Liver (tissue), 9 donors: ENCODE data around the gene RAB32. TPM values are rescaled to one million over a fixed set of nuclear protein-coding genes. Genes with fewer than 3 reads are reported as not detected.

Experiments used
- DNase-seq: peaks from one replicate; pipeline ENCODE4 v3.0.0-alpha.2; 2017; ENCODE audit warnings: low spot score
- H3K27ac ChIP-seq, 2 donors: one replicate each; pipeline ENCODE4 v1.7.0; 2013; ENCODE audit warnings: inconsistent platforms in 2 of 2, low read length in 2 of 2, control low read depth in 1 of 2, low read depth in 1 of 2, mild to moderate bottlenecking in 1 of 2
- H3K27me3 ChIP-seq, 4 donors: one replicate each; pipeline versions ENCODE4 v1.6.1 to v1.7.0; 2013; ENCODE audit warnings: low read length in 3 of 4, inconsistent platforms in 1 of 4, mild to moderate bottlenecking in 1 of 4, moderate library complexity in 1 of 4; ENCODE audit not compliant: control insufficient read depth in 4 of 4, insufficient read depth in 4 of 4
- H3K36me3 ChIP-seq, 4 donors: one replicate each; pipeline versions ENCODE4 v1.6.1 to v1.7.0; 2013; ENCODE audit warnings: low read length in 3 of 4, mild to moderate bottlenecking in 3 of 4, low read depth in 1 of 4, moderate library complexity in 1 of 4; ENCODE audit not compliant: control insufficient read depth in 4 of 4, insufficient read depth in 3 of 4
- H3K4me1 ChIP-seq, 4 donors: one replicate each; pipeline versions ENCODE4 v1.6.1 to v1.7.0; 2013; ENCODE audit warnings: low read length in 3 of 4, mild to moderate bottlenecking in 3 of 4, moderate library complexity in 1 of 4; ENCODE audit not compliant: control insufficient read depth in 4 of 4, insufficient read depth in 4 of 4
- H3K4me3 ChIP-seq, 3 donors: one replicate each; pipeline versions ENCODE4 v1.6.1 to v1.7.0; 2013; ENCODE audit warnings: low read length in 3 of 3, control low read depth in 1 of 3, low read depth in 1 of 3, mild to moderate bottlenecking in 1 of 3
- H3K9ac ChIP-seq, 2 donors: one replicate each; pipeline ENCODE4 v1.7.0; 2013; ENCODE audit warnings: low read length in 2 of 2, mild to moderate bottlenecking in 2 of 2, moderate library complexity in 2 of 2, control low read depth in 1 of 2, low read depth in 1 of 2
- H3K9me3 ChIP-seq, 4 donors: one replicate each; pipeline versions ENCODE4 v1.6.1 to v1.7.0; 2013; ENCODE audit warnings: low read length in 3 of 4; ENCODE audit not compliant: control insufficient read depth in 4 of 4
- EGR1 ChIP-seq, 2 donors: IDR thresholded peaks; 2 replicates each; pipeline ENCODE4 v1.6.1; 2016 to 2018; ENCODE audit warnings: antibody characterized with exemption in 2 of 2, low read depth in 2 of 2
- FOXA1 ChIP-seq: IDR thresholded peaks from 2 replicates; pipeline ENCODE4 v1.6.1; 2016; ENCODE audit warnings: antibody characterized with exemption
- FOXA2 ChIP-seq: IDR thresholded peaks from 2 replicates; pipeline ENCODE4 v1.6.1; 2016; ENCODE audit warnings: antibody characterized with exemption
- HNF4A ChIP-seq, 2 donors: conservative IDR thresholded peaks; 2 replicates each; pipeline ENCODE4 v1.6.1; 2016; ENCODE audit warnings: antibody characterized with exemption in 2 of 2, mild to moderate bottlenecking in 2 of 2
- JUND ChIP-seq, 2 donors: IDR thresholded peaks; 2 replicates each; pipeline ENCODE4 v1.6.1; 2016; ENCODE audit warnings: antibody characterized with exemption in 2 of 2
- NR2F2 ChIP-seq: IDR thresholded peaks from 2 replicates; pipeline ENCODE4 v1.6.1; 2016; ENCODE audit warnings: antibody characterized with exemption
- RAD21 ChIP-seq, 2 donors: IDR thresholded peaks; 2 replicates each; pipeline ENCODE4 v1.6.1; 2016; ENCODE audit warnings: antibody characterized with exemption in 2 of 2, mild to moderate bottlenecking in 2 of 2
- TAF1 ChIP-seq: conservative IDR thresholded peaks from 2 replicates; pipeline ENCODE4 v1.6.1; 2016; ENCODE audit warnings: antibody characterized with exemption, mild to moderate bottlenecking
- WGBS: extraction: QIAGEN DNeasy Blood & Tissue Kit; methylation state at CpG from one replicate; pipeline ENCODE4 v1.1.7; 2013; 5-methylcytosine and 5-hydroxymethylcytosine counted together
- polyA plus RNA-seq, 2 donors: library from polyadenylated mRNA; stranded (reverse) in 1 of 2; unstranded in 1 of 2; fragments of 200-250 nt in 1 of 2; fragments of >200 nt in 1 of 2; fragmentation: Nextera tagmentation in 1 of 2; extraction: Ambion mirVana in 1 of 2; gene quantifications; one replicate each; pipeline versions ENCODE4 v1.2.1 to v1.2.3, GENCODE V29; 2013 to 2015
- total RNA-seq, 2 donors: library from RNA; depleted of rRNA; stranded (reverse); fragments of >200 nt; gene quantifications; one replicate each; pipeline ENCODE4 v1.2.3, GENCODE V29; 2014
- TF ChIP-seq, protein P1 (sequence below): fragments of 150-350 bp; IDR thresholded peaks from 2 replicates; pipeline ENCODE4 v1.5.1; 2017; ENCODE audit warnings: improper control_type of control experiment, low read depth, low read length; ENCODE audit not compliant: missing input control
- TF ChIP-seq, protein P2 (sequence below): IDR thresholded peaks from 2 replicates; pipeline ENCODE4 v1.6.1; 2016; ENCODE audit warnings: antibody characterized with exemption, mild to moderate bottlenecking
- TF ChIP-seq, protein P3 (sequence below): IDR thresholded peaks from 2 replicates; pipeline ENCODE4 v1.6.1; 2016; ENCODE audit warnings: antibody characterized with exemption
- donor health status: healthy.
- donor health status: healthy.
- donor health status: healthy.
- donor health status: healthy.
- donor health status: healthy.

Gene RAB32
- total and polyA plus RNA-seq, 4 donors: 13.6 to 49.9 (median 31.1) TPM

DNA sequence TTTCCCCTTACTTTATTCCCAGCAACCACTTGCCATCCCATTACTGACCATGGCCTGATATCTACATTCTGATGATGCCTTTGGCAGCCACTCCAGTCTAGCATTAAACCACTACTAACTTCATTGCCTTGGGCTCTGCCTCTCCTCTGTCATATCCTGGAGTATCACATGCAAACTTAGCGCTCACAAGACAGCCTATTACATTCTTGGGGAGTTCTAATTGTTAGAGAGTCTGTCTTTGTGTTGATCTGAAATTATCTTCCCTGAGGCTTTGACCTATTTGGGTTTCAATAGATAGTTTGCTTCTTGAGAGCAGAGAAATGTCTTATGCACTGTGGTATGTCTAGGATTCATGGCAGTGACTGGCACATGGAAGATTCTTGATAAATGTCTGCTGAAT is 40.5 kb upstream of the RAB32 start:
- Histone ChIP-seq H3K36me3 (no peaks in the 10 kb centered on the region), H3K27ac (no peak overlapping the region), H3K9ac (no peak overlapping the region), H3K27me3 (no peaks in the 10 kb centered on the region), H3K9me3 (no peaks in the 10 kb centered on the region), H3K4me3 (no peak overlapping the region), H3K4me1 (no peaks in the 10 kb centered on the region)
- WGBS: 80% methylated on average over 1 of the region's 1 CpG
- no peak for DNase-seq
- TF ChIP-seq NR2F2 (no peak), EGR1 (IDR thresholded peaks at IDR 0.05; ENCODE audit: low read depth in 2 of 2) (no peak), TAF1 (no peak), FOXA2 (no peak)

DNA sequence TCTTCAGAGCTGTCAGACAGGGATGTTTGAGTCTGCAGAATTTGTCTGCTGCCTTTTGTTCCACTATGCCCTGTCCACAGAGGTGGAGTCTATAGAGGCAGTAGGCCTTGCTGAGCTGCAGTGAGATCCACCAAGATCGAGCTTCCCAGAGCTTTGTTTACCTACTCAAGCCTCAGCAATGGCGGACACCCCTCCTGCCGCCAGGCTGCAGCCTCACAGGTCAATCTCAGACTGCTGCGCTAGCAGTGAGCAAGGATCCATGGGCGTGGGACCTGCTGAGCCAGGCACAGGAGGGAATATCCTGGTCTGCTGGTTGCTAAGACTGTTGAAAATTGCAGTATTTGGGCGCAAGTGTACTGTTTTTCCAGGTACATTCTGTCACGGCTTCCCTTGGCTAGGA is 28.4 kb upstream of the RAB32 start:
- no peak overlapping the region for H3K27ac ChIP-seq
- TF ChIP-seq, protein P1, sequence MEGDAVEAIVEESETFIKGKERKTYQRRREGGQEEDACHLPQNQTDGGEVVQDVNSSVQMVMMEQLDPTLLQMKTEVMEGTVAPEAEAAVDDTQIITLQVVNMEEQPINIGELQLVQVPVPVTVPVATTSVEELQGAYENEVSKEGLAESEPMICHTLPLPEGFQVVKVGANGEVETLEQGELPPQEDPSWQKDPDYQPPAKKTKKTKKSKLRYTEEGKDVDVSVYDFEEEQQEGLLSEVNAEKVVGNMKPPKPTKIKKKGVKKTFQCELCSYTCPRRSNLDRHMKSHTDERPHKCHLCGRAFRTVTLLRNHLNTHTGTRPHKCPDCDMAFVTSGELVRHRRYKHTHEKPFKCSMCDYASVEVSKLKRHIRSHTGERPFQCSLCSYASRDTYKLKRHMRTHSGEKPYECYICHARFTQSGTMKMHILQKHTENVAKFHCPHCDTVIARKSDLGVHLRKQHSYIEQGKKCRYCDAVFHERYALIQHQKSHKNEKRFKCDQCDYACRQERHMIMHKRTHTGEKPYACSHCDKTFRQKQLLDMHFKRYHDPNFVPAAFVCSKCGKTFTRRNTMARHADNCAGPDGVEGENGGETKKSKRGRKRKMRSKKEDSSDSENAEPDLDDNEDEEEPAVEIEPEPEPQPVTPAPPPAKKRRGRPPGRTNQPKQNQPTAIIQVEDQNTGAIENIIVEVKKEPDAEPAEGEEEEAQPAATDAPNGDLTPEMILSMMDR: no peak
- TF ChIP-seq, protein P2, sequence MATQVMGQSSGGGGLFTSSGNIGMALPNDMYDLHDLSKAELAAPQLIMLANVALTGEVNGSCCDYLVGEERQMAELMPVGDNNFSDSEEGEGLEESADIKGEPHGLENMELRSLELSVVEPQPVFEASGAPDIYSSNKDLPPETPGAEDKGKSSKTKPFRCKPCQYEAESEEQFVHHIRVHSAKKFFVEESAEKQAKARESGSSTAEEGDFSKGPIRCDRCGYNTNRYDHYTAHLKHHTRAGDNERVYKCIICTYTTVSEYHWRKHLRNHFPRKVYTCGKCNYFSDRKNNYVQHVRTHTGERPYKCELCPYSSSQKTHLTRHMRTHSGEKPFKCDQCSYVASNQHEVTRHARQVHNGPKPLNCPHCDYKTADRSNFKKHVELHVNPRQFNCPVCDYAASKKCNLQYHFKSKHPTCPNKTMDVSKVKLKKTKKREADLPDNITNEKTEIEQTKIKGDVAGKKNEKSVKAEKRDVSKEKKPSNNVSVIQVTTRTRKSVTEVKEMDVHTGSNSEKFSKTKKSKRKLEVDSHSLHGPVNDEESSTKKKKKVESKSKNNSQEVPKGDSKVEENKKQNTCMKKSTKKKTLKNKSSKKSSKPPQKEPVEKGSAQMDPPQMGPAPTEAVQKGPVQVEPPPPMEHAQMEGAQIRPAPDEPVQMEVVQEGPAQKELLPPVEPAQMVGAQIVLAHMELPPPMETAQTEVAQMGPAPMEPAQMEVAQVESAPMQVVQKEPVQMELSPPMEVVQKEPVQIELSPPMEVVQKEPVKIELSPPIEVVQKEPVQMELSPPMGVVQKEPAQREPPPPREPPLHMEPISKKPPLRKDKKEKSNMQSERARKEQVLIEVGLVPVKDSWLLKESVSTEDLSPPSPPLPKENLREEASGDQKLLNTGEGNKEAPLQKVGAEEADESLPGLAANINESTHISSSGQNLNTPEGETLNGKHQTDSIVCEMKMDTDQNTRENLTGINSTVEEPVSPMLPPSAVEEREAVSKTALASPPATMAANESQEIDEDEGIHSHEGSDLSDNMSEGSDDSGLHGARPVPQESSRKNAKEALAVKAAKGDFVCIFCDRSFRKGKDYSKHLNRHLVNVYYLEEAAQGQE: no peak
- no peak for TF ChIP-seq HNF4A (conservative IDR thresholded peaks at IDR 0.05)
- no peak for TF ChIP-seq FOXA1
- no peak overlapping the region for H3K4me3 ChIP-seq
- 82% methylated on average over 7 of the region's 7 CpGs for whole genome bisulfite sequencing
- H3K4me1 ChIP-seq: no peaks in the 10 kb centered on the region
- no peaks in the 10 kb centered on the region for H3K36me3 ChIP-seq
- no peaks in the 10 kb centered on the region for H3K9me3 ChIP-seq
- H3K27me3 ChIP-seq: peaks cover 0 to 2% (median 0%) of the 10 kb centered on the region in 4 donors
- no peak overlapping the region for H3K9ac ChIP-seq
- DNase-seq: no peak

DNA sequence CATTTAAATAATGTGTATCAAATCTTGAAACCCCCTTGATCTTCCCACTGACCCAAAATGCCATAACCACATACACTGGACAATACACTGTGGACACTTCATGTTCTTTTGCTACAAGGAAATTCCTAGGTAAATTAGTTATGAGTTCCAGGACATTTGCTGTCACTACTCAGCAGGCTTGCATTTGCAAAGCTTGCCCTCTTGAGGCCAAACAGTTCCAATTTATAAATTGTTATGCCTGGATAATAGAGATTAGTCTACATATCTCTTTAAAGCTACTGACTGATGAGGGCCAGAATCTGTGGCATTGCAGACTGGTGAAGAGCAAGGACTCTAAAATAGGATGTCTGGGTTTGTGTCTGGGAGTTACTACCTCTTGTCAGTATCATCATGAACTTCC is 17.4 kb upstream of the RAB32 start:
- Histone ChIP-seq H3K9ac (no peak overlapping the region), H3K4me1 (no peaks in the 10 kb centered on the region), H3K27ac (no peak overlapping the region), H3K9me3 (peaks cover 0 to 4% (median 0%) of the 10 kb centered on the region in 4 donors), H3K27me3 (no peaks in the 10 kb centered on the region), H3K36me3 (no peaks in the 10 kb centered on the region), H3K4me3 (no peak overlapping the region)
- DNase-seq: no peak
- TF ChIP-seq, protein P1: no peak
- no peak for TF ChIP-seq FOXA2
- TF ChIP-seq RAD21 (IDR thresholded peaks at IDR 0.05): peak in 1 of 2 donors; percentile 25
- TF ChIP-seq NR2F2: no peak
- no peak for TF ChIP-seq EGR1 (IDR thresholded peaks at IDR 0.05; ENCODE audit: low read depth in 2 of 2)
- TF ChIP-seq JUND (IDR thresholded peaks at IDR 0.05): no peak
- no peak for TF ChIP-seq TAF1
- TF ChIP-seq, protein P3, sequence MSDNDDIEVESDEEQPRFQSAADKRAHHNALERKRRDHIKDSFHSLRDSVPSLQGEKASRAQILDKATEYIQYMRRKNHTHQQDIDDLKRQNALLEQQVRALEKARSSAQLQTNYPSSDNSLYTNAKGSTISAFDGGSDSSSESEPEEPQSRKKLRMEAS: no peak
